ENCODE data around the gene PCSK7. TPM values are rescaled to one million over a fixed set of nuclear protein-coding genes. Genes with fewer than 3 reads are reported as not detected.

Gene PCSK7
- total and polyA plus RNA-seq, 2 experiments from 2014 or later: 25.9 to 33.0 TPM

DNA sequence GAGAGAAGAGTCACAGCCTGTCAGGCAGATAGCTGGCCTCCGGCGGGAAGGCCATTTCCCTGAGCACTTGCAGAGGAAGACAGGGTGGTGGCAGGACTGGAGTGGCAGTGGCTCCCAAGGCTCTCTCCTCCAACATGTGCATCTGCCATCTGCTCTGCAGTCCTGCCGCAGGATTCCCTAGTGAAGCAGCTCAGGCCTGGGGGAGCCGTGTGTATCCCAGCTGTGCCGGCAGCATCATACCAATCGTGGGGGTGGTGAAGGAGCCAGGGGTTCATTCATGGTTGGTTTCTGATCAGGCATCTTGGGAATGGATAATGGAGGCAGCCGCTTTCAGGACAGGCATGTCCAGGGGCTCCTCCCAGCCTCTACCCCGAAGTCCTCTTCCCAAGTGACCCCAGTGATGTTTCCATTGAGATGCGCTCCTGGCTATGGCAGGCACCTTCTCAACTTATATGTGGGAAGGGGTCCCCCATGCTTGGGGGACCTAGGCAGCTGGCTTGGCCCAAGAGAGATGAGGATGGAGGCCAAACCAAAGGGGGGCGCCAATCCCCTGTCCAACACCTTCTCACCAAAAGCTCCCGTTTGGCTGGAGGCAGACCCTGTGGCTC is 26.6 kb downstream of the PCSK7 start:
- no peak overlapping the region for H3K27ac ChIP-seq
- H3K4me3 ChIP-seq: no peak overlapping the region

DNA sequence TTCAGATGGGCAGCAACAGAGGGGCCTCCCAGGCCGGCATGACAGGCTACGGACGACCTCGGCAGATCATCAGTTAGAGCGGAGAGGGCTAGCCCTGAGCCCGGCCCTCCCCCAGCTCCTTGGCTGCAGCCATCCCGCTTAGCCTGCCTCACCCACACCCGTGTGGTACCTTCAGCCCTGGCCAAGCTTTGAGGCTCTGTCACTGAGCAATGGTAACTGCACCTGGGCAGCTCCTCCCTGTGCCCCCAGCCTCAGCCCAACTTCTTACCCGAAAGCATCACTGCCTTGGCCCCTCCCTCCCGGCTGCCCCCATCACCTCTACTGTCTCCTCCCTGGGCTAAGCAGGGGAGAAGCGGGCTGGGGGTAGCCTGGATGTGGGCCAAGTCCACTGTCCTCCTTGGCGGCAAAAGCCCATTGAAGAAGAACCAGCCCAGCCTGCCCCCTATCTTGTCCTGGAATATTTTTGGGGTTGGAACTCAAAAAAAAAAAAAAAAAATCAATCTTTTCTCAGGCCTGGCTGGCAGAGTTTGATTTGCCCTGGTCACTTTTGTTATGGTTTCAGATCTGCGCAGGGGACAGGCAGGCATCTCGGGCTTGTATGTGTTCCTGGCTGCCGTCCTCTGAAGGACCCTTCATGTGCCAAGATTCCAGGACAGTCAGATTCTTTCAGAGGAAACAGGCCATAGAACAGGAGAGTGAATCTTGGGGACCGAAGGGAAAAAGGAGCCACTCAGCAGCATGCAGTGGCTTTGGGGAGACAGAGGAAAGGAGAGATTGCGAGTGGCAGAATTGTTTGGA is 27.4 kb downstream of the PCSK7 start:
- Histone ChIP-seq H4K20me1 (ENCODE audit: insufficient read depth, poor library complexity, severe bottlenecking) (no peaks in the 10 kb centered on the region), H3K4me3 (no peak overlapping the region)

More for the DNA sequence above, 26.6 kb downstream of the PCSK7 start:
- Histone ChIP-seq H3K79me2 (no peaks in the 10 kb centered on the region), H3K9me2 (replicated peaks; ENCODE audit: insufficient read depth) (no peaks in the 10 kb centered on the region), H2AFZ (no peak overlapping the region), H3K4me1 (ENCODE audit: insufficient read depth) (no peaks in the 10 kb centered on the region), H3K36me3 (replicated peaks; ENCODE audit: insufficient read depth, low read depth) (no peaks in the 10 kb centered on the region), H3K27me3 (no peaks in the 10 kb centered on the region), H3K9me3 (ENCODE audit: low read depth) (no peaks in the 10 kb centered on the region), H3K4me2 (no peak overlapping the region), H4K20me1 (ENCODE audit: insufficient read depth, poor library complexity, severe bottlenecking) (no peaks in the 10 kb centered on the region)
- 96% methylated on average over 11 of the region's 11 CpGs for WGBS (ENCODE audit: low lambda C conversion rate, missing lambda C conversion rate)
- DNase-seq (ENCODE audit: low spot score): no peak
- TF ChIP-seq, protein P1, sequence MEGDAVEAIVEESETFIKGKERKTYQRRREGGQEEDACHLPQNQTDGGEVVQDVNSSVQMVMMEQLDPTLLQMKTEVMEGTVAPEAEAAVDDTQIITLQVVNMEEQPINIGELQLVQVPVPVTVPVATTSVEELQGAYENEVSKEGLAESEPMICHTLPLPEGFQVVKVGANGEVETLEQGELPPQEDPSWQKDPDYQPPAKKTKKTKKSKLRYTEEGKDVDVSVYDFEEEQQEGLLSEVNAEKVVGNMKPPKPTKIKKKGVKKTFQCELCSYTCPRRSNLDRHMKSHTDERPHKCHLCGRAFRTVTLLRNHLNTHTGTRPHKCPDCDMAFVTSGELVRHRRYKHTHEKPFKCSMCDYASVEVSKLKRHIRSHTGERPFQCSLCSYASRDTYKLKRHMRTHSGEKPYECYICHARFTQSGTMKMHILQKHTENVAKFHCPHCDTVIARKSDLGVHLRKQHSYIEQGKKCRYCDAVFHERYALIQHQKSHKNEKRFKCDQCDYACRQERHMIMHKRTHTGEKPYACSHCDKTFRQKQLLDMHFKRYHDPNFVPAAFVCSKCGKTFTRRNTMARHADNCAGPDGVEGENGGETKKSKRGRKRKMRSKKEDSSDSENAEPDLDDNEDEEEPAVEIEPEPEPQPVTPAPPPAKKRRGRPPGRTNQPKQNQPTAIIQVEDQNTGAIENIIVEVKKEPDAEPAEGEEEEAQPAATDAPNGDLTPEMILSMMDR (IDR thresholded peaks at IDR 0.05; ENCODE audit: poor library complexity): no peak
- TF ChIP-seq EZH2phosphoT487 (IDR thresholded peaks at IDR 0.05; ENCODE audit: low read depth, severe bottlenecking, unreplicated experiment) (no peak), EZH2 (IDR thresholded peaks at IDR 0.05; ENCODE audit: borderline replicate concordance) (no peak)

DNA sequence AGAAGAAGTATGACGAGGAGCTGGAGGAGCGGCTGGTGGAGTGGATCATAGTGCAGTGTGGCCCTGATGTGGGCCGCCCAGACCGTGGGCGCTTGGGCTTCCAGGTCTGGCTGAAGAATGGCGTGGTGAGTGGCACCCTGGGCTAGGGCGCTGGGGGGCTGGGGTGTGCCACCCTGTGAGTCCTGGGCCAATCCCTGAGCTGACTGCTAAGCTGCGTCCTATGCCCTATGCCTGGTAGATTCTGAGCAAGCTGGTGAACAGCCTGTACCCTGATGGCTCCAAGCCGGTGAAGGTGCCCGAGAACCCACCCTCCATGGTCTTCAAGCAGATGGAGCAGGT is 28.8 kb downstream of the PCSK7 start:
- Histone ChIP-seq H3K9me3 (ENCODE audit: low read depth) (no peaks in the 10 kb centered on the region), H3K4me2 (no peak overlapping the region)

More for the DNA sequence above, 27.4 kb downstream of the PCSK7 start:
- Histone ChIP-seq H3K79me2 (no peaks in the 10 kb centered on the region), H3K36me3 (replicated peaks; ENCODE audit: insufficient read depth, low read depth) (no peaks in the 10 kb centered on the region), H3K9me2 (replicated peaks; ENCODE audit: insufficient read depth) (no peaks in the 10 kb centered on the region), H3K27me3 (no peaks in the 10 kb centered on the region), H3K27ac (no peak overlapping the region), H3K9me3 (ENCODE audit: low read depth) (no peaks in the 10 kb centered on the region), H3K4me1 (ENCODE audit: insufficient read depth) (no peaks in the 10 kb centered on the region), H2AFZ (no peak overlapping the region), H3K4me2 (no peak overlapping the region)
- no peak for TF ChIP-seq EZH2phosphoT487 (IDR thresholded peaks at IDR 0.05; ENCODE audit: low read depth, severe bottlenecking, unreplicated experiment)
- TF ChIP-seq, protein P1 (IDR thresholded peaks at IDR 0.05; ENCODE audit: poor library complexity): no peak
- TF ChIP-seq EZH2 (IDR thresholded peaks at IDR 0.05; ENCODE audit: borderline replicate concordance): no peak
- DNase-seq (ENCODE audit: low spot score): no peak
- 91% methylated on average over 17 of the region's 17 CpGs for WGBS (ENCODE audit: low lambda C conversion rate, missing lambda C conversion rate)

More for the DNA sequence above, 28.8 kb downstream of the PCSK7 start:
- no peaks in the 10 kb centered on the region for H4K20me1 ChIP-seq (ENCODE audit: insufficient read depth, poor library complexity, severe bottlenecking)
- no peak overlapping the region for H3K4me3 ChIP-seq
- TF ChIP-seq, protein P1 (IDR thresholded peaks at IDR 0.05; ENCODE audit: poor library complexity): no peak
- no peak for TF ChIP-seq EZH2phosphoT487 (IDR thresholded peaks at IDR 0.05; ENCODE audit: low read depth, severe bottlenecking, unreplicated experiment)
- no peak for TF ChIP-seq EZH2 (IDR thresholded peaks at IDR 0.05; ENCODE audit: borderline replicate concordance)
- H3K27me3 ChIP-seq: no peaks in the 10 kb centered on the region
- no peaks in the 10 kb centered on the region for H3K79me2 ChIP-seq
- H2AFZ ChIP-seq: no peak overlapping the region
- no peaks in the 10 kb centered on the region for H3K36me3 ChIP-seq (replicated peaks; ENCODE audit: insufficient read depth, low read depth)
- H3K4me1 ChIP-seq (ENCODE audit: insufficient read depth): peaks cover 10% of the 10 kb centered on the region
- WGBS (ENCODE audit: low lambda C conversion rate, missing lambda C conversion rate): 98% methylated on average over 10 of the region's 10 CpGs
- no peaks in the 10 kb centered on the region for H3K9me2 ChIP-seq (replicated peaks; ENCODE audit: insufficient read depth)
- DNase-seq (ENCODE audit: low spot score): no peak
- no peak overlapping the region for H3K27ac ChIP-seq

All from hepatocyte (in vitro differentiated cells).